K562 (cell line): Measurements from ENCODE around the gene RBM12. TPM values are rescaled to one million over a fixed set of nuclear protein-coding genes. Genes with fewer than 3 reads are reported as not detected.

Source experiments
- CBX1 ChIP-seq: sonication (generic); IDR thresholded peaks from 2 replicates; pipeline ENCODE4 v1.6.1; 2016; ENCODE audit warnings: antibody characterized with exemption, low read depth, mild to moderate bottlenecking
- CXXC5 ChIP-seq: fragments of 250-450 bp; sonication (Bioruptor Pico); IDR thresholded peaks from 2 replicates; pipeline ENCODE4 v1.8.0; 2022; ENCODE audit warnings: inconsistent platforms, mild to moderate bottlenecking, moderate library complexity
- ELF4 ChIP-seq: fragments of 450-650 bp; formaldehyde crosslinking; IDR thresholded peaks from 2 replicates; pipeline ENCODE4 v1.4.0; 2022; ENCODE audit warnings: missing genetic modification characterization
- HDAC3 ChIP-seq: fragments of 450-650 bp; IDR thresholded peaks from 2 replicates; pipeline ENCODE4 v1.6.1; 2018; ENCODE audit warnings: borderline replicate concordance, mild to moderate bottlenecking, moderate library complexity; ENCODE audit not compliant: partially characterized antibody
- MAZ ChIP-seq, 2 experiments: fragments of 450-650 bp in 1 of 2; sonication (generic) in 1 of 2; formaldehyde crosslinking; IDR thresholded peaks in 1 of 2; conservative IDR thresholded peaks in 1 of 2; 2 replicates each; pipeline versions ENCODE4 v1.4.0 to v1.5.0; 2020; ENCODE audit warnings: mild to moderate bottlenecking in 1 of 2, missing genetic modification reagents in 1 of 2
- NONO ChIP-seq, 2 experiments: fragments of 200-400 bp in 1 of 2; fragments of 450-650 bp in 1 of 2; formaldehyde crosslinking in 1 of 2; IDR thresholded peaks; 2 replicates each; pipeline ENCODE4 v1.6.1; 2017; ENCODE audit warnings: low read depth in 2 of 2, mild to moderate bottlenecking in 2 of 2, moderate library complexity in 2 of 2, low read length in 1 of 2
- RBM14 ChIP-seq: fragments of 200-400 bp; formaldehyde crosslinking; IDR thresholded peaks from 2 replicates; pipeline ENCODE4 v1.6.1; 2018; ENCODE audit warnings: low read depth, mild to moderate bottlenecking, low read length, moderate library complexity, borderline replicate concordance; ENCODE audit not compliant: insufficient read depth
- SMARCA4 ChIP-seq: fragments of 450-650 bp; IDR thresholded peaks from 2 replicates; pipeline ENCODE4 v1.6.1; 2016
- TGIF2 ChIP-seq: sonication (generic); formaldehyde crosslinking; IDR thresholded peaks from 2 replicates; pipeline ENCODE4 v1.8.1; 2022; ENCODE audit warnings: mild to moderate bottlenecking, missing genetic modification reagents, moderate library complexity
- YY1 ChIP-seq, 3 experiments: IDR thresholded peaks; 2 replicates each; pipeline ENCODE4 v1.6.1; 2011; ENCODE audit warnings: low read length in 2 of 3, mild to moderate bottlenecking in 2 of 3, moderate library complexity in 2 of 3, borderline replicate concordance in 1 of 3, control low read depth in 1 of 3, low read depth in 1 of 3; ENCODE audit not compliant: insufficient read depth in 3 of 3, insufficient replicate concordance in 2 of 3, control insufficient read depth in 1 of 3, insufficient read length in 1 of 3; ENCODE audit errors: extremely low read depth in 1 of 3
- ZC3H4 ChIP-seq: sonication (generic); formaldehyde crosslinking; IDR thresholded peaks from 2 replicates; pipeline ENCODE4 v1.9.0; 2021; ENCODE audit warnings: missing genetic modification reagents, borderline replicate concordance
- polyA plus RNA-seq, 8 experiments: library from polyadenylated mRNA; depleted of rRNA in 4 of 8; stranded (reverse) in 5 of 8; unstranded in 3 of 8; fragments of >200 nt; fragmentation: Nextera tagmentation in 2 of 8; fragmentation: Illumina TruSeq in 1 of 8; extraction: Ambion mirVana in 2 of 8; extraction: Trizol in 1 of 8; gene quantifications; 2 replicates each; pipeline versions ENCODE4 v1.2.1 to v1.2.3, GENCODE V29; 2011 to 2014; ENCODE audit warnings: inconsistent platforms in 1 of 8, missing spikeins in 1 of 8
- total RNA-seq, 7 experiments: library from RNA; depleted of rRNA in 6 of 7; stranded (reverse); fragments of >200 nt in 6 of 7; fragmentation: Illumina TruSeq in 2 of 7; extraction: Trizol in 2 of 7; gene quantifications; 2 replicates each; pipeline versions ENCODE4 v1.2.1 to v1.2.3, GENCODE V29; 2011 to 2021; ENCODE audit warnings: low replicate concordance in 1 of 7
- TF ChIP-seq, protein P1 (sequence below): sonication (generic); formaldehyde crosslinking; IDR thresholded peaks from 2 replicates; pipeline ENCODE4 v1.8.1; 2023; ENCODE audit warnings: mild to moderate bottlenecking, missing genetic modification reagents, moderate library complexity
- TF ChIP-seq, protein P2 (sequence below): sonication (generic); formaldehyde crosslinking; IDR thresholded peaks from 2 replicates; pipeline ENCODE4 v1.9.0; 2022; ENCODE audit warnings: mild to moderate bottlenecking, missing genetic modification reagents
- TF ChIP-seq, protein P3 (sequence below): sonication (generic); formaldehyde crosslinking; IDR thresholded peaks from 2 replicates; pipeline ENCODE4 v1.8.0; 2022; ENCODE audit warnings: mild to moderate bottlenecking, missing genetic modification reagents
- TF ChIP-seq, protein P4 (sequence below): fragments of 450-650 bp; IDR thresholded peaks from 2 replicates; pipeline ENCODE4 v1.6.1; 2018; ENCODE audit not compliant: partially characterized antibody
- TF ChIP-seq, protein P5 (sequence below): sonication (generic); formaldehyde crosslinking; IDR thresholded peaks from 2 replicates; pipeline ENCODE4 v1.8.1; 2022; ENCODE audit warnings: missing genetic modification reagents

Gene RBM12
- total and polyA plus RNA-seq, 9 of the 15 experiments (the other 6 are each of a cell fraction or from before 2014, with no cell fraction given): 5.0 to 162 (median 73.3) TPM

DNA sequence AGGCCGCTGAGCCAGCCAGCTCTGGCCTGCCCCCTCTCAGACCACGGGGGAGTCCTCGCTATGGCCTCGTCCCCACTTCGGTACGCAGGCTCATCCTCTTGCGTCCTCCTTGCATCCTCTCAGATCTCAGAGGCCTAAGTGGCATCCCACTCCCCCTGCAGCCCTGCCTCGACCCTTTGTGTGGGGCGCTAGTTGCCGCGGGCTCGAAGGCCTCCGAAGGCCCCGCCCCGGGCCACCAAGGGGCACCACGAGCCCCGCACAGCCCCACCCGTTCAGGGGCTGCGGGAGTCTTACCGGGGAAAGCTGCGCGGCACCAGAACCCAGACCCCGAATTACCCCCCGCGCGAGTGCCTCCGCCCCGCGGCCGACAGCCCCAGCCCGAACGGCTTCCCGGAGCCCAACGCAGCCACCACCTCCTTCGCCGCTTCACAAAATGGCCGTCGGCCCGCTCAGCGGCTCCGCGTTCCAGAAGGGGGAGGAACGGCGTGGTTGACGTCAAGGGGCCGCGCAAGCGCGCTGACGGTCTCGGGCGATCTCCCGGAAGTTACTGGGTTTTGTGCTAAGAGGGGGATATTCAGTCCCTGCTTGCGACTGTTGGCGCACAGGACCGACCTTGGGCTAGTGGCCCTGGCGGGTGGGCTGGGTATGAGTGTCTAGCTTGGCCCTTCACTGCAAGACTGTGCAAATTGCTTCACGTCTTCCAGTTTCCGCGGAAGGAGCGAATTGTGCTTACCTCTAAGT lies at the start of gene RBM12, which contains the start of gene CPNE1 (continued):
- TF ChIP-seq MAZ (CRISPR knock-in tag; conservative IDR thresholded peaks at IDR 0.05 in 1 of 2, IDR thresholded peaks at IDR 0.05 in 1 of 2) (peak; percentile 73 to 92), NONO (IDR thresholded peaks at IDR 0.05; ENCODE audit: low read depth in 2 of 2, low read length in 1 of 2) (peak; percentile 75 to 91), TGIF2 (CRISPR knock-in tag) (no peak), SMARCA4 (no peak), ZC3H4 (CRISPR knock-in tag) (0 out of 2 replicates have a peak, but pooled peaks have one; percentile 87), ELF4 (CRISPR knock-in tag) (peak; percentile 71; the same call in 1 of the 2 replicates), HDAC3 (no peak), CXXC5 (CRISPR knock-in tag) (peak; percentile 95), CBX1 (peak; percentile 96), YY1 (IDR thresholded peaks at IDR 0.05; ENCODE audit: borderline replicate concordance in 1 of 3, control insufficient read depth in 1 of 3, extremely low read depth in 1 of 3, insufficient read depth in 3 of 3, insufficient read length in 1 of 3, insufficient replicate concordance in 2 of 3, low read depth in 1 of 3, low read length in 2 of 3) (peak; percentile 89 to 99 (median 98)), RBM14 (no peak)
- TF ChIP-seq, protein P1, sequence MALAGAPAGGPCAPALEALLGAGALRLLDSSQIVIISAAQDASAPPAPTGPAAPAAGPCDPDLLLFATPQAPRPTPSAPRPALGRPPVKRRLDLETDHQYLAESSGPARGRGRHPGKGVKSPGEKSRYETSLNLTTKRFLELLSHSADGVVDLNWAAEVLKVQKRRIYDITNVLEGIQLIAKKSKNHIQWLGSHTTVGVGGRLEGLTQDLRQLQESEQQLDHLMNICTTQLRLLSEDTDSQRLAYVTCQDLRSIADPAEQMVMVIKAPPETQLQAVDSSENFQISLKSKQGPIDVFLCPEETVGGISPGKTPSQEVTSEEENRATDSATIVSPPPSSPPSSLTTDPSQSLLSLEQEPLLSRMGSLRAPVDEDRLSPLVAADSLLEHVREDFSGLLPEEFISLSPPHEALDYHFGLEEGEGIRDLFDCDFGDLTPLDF (CRISPR knock-in tag): peak; percentile 70; the same call in 1 of the 2 replicates
- TF ChIP-seq, protein P2, sequence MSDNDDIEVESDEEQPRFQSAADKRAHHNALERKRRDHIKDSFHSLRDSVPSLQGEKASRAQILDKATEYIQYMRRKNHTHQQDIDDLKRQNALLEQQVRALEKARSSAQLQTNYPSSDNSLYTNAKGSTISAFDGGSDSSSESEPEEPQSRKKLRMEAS: peak; percentile 86; the same call in 1 of the 2 replicates
- TF ChIP-seq, protein P3, sequence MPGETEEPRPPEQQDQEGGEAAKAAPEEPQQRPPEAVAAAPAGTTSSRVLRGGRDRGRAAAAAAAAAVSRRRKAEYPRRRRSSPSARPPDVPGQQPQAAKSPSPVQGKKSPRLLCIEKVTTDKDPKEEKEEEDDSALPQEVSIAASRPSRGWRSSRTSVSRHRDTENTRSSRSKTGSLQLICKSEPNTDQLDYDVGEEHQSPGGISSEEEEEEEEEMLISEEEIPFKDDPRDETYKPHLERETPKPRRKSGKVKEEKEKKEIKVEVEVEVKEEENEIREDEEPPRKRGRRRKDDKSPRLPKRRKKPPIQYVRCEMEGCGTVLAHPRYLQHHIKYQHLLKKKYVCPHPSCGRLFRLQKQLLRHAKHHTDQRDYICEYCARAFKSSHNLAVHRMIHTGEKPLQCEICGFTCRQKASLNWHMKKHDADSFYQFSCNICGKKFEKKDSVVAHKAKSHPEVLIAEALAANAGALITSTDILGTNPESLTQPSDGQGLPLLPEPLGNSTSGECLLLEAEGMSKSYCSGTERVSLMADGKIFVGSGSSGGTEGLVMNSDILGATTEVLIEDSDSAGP: 0 out of 2 replicates have a peak, but pooled peaks have one; percentile 21
- TF ChIP-seq, protein P4, sequence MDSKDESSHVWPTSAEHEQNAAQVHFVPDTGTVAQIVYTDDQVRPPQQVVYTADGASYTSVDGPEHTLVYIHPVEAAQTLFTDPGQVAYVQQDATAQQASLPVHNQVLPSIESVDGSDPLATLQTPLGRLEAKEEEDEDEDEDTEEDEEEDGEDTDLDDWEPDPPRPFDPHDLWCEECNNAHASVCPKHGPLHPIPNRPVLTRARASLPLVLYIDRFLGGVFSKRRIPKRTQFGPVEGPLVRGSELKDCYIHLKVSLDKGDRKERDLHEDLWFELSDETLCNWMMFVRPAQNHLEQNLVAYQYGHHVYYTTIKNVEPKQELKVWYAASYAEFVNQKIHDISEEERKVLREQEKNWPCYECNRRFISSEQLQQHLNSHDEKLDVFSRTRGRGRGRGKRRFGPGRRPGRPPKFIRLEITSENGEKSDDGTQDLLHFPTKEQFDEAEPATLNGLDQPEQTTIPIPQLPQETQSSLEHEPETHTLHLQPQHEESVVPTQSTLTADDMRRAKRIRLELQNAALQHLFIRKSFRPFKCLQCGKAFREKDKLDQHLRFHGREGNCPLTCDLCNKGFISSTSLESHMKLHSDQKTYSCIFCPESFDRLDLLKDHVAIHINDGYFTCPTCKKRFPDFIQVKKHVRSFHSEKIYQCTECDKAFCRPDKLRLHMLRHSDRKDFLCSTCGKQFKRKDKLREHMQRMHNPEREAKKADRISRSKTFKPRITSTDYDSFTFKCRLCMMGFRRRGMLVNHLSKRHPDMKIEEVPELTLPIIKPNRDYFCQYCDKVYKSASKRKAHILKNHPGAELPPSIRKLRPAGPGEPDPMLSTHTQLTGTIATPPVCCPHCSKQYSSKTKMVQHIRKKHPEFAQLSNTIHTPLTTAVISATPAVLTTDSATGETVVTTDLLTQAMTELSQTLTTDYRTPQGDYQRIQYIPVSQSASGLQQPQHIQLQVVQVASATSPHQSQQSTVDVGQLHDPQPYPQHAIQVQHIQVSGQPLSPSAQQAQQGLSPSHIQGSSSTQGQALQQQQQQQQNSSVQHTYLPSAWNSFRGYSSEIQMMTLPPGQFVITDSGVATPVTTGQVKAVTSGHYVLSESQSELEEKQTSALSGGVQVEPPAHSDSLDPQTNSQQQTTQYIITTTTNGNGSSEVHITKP: peak; percentile 99
- TF ChIP-seq, protein P5, sequence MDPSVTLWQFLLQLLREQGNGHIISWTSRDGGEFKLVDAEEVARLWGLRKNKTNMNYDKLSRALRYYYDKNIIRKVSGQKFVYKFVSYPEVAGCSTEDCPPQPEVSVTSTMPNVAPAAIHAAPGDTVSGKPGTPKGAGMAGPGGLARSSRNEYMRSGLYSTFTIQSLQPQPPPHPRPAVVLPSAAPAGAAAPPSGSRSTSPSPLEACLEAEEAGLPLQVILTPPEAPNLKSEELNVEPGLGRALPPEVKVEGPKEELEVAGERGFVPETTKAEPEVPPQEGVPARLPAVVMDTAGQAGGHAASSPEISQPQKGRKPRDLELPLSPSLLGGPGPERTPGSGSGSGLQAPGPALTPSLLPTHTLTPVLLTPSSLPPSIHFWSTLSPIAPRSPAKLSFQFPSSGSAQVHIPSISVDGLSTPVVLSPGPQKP (CRISPR knock-in tag): no peak
